HepG2 (cell line): ENCODE results near the gene PEPD. TPM values are rescaled to one million over a fixed set of nuclear protein-coding genes. Genes with fewer than 3 reads are reported as not detected.

Experiments
- DPF2 ChIP-seq: sonication (generic); formaldehyde crosslinking; IDR thresholded peaks from 2 replicates; pipeline ENCODE4 v1.4.0; 2020; ENCODE audit warnings: mild to moderate bottlenecking, low read depth, missing genetic modification reagents, borderline replicate concordance
- FOSL1 ChIP-seq: sonication (generic); formaldehyde crosslinking; IDR thresholded peaks from 2 replicates; pipeline ENCODE4 v1.9.0; 2021; ENCODE audit warnings: missing genetic modification reagents, borderline replicate concordance
- FOXJ3 ChIP-seq: sonication (generic); formaldehyde crosslinking; IDR thresholded peaks from 2 replicates; pipeline ENCODE4 v1.4.0; 2020; ENCODE audit warnings: missing genetic modification reagents, mild to moderate bottlenecking, borderline replicate concordance
- FOXP1 ChIP-seq, 2 experiments: fragments of 450-650 bp in 1 of 2; IDR thresholded peaks; 2 replicates each; pipeline ENCODE4 v1.6.1; 2017 to 2018; ENCODE audit warnings: antibody characterized with exemption in 1 of 2
- GATAD1 ChIP-seq: IDR thresholded peaks from 2 replicates; pipeline ENCODE4 v1.6.1; 2016; ENCODE audit warnings: missing genetic modification reagents, missing compliant biosample characterization
- HNF4G ChIP-seq, 2 experiments: sonication (generic) in 1 of 2; formaldehyde crosslinking in 1 of 2; IDR thresholded peaks; 2 replicates each; pipeline versions ENCODE4 v1.4.0 to v1.6.1; 2011 to 2020; ENCODE audit warnings: borderline replicate concordance in 2 of 2, low read depth in 2 of 2, mild to moderate bottlenecking in 2 of 2, low read length in 1 of 2, missing genetic modification reagents in 1 of 2, moderate library complexity in 1 of 2
- JUN ChIP-seq: sonication (generic); formaldehyde crosslinking; IDR thresholded peaks from 2 replicates; pipeline ENCODE4 v1.4.0; 2020; ENCODE audit warnings: mild to moderate bottlenecking, missing genetic modification reagents
- KMT2A ChIP-seq: sonication (generic); formaldehyde crosslinking; IDR thresholded peaks from 2 replicates; pipeline ENCODE4 v1.4.0; 2020; ENCODE audit warnings: missing genetic modification reagents
- NR2F6 ChIP-seq, 2 experiments: IDR thresholded peaks; 2 replicates each; pipeline ENCODE4 v1.6.1; 2016; ENCODE audit warnings: antibody characterized with exemption in 1 of 2, mild to moderate bottlenecking in 1 of 2
- ONECUT2 ChIP-seq: sonication (generic); formaldehyde crosslinking; IDR thresholded peaks from 2 replicates; pipeline ENCODE4 v1.4.0; 2020; ENCODE audit warnings: missing genetic modification reagents
- PRPF4 ChIP-seq: fragments of 200-400 bp; formaldehyde crosslinking; IDR thresholded peaks from 2 replicates; pipeline ENCODE4 v1.6.1; 2016; ENCODE audit warnings: low read length, low read depth; ENCODE audit not compliant: poor library complexity, severe bottlenecking
- RBM22 ChIP-seq: fragments of 200-400 bp; formaldehyde crosslinking; optimal IDR thresholded peaks from 2 replicates; pipeline ENCODE3; 2017; ENCODE audit warnings: mild to moderate bottlenecking, low read length, moderate library complexity
- SKI ChIP-seq: fragments of 450-650 bp; IDR thresholded peaks from one replicate; pipeline ENCODE4 v1.6.1; 2018; ENCODE audit warnings: mild to moderate bottlenecking; ENCODE audit not compliant: partially characterized antibody
- TAF1 ChIP-seq: sonication (generic); formaldehyde crosslinking; IDR thresholded peaks from 2 replicates; pipeline ENCODE4 v1.4.0; 2020; ENCODE audit warnings: missing genetic modification reagents
- TP53 ChIP-seq: sonication (generic); formaldehyde crosslinking; conservative IDR thresholded peaks from 2 replicates; pipeline ENCODE4 v1.4.0; 2020; ENCODE audit warnings: missing genetic modification reagents
- ZNF17 ChIP-seq: sonication (generic); formaldehyde crosslinking; IDR thresholded peaks from 2 replicates; pipeline ENCODE4 v1.5.0; 2020; ENCODE audit warnings: mild to moderate bottlenecking, missing genetic modification reagents
- ZNF367 ChIP-seq: sonication (generic); formaldehyde crosslinking; IDR thresholded peaks from 2 replicates; pipeline ENCODE4 v1.4.0; 2020; ENCODE audit warnings: missing genetic modification reagents, borderline replicate concordance
- ZNF530 ChIP-seq: sonication (generic); formaldehyde crosslinking; IDR thresholded peaks from 2 replicates; pipeline ENCODE4 v1.5.0; 2020; ENCODE audit warnings: low read depth, mild to moderate bottlenecking, missing genetic modification reagents
- ZSCAN9 ChIP-seq: IDR thresholded peaks from 2 replicates; pipeline ENCODE4 v1.6.1; 2016; ENCODE audit warnings: borderline replicate concordance
- polyA plus RNA-seq, 8 experiments: library from polyadenylated mRNA; depleted of rRNA in 3 of 8; stranded (reverse) in 7 of 8; unstranded in 1 of 8; fragments of >200 nt; fragmentation: Illumina TruSeq in 4 of 8; extraction: Trizol in 4 of 8; gene quantifications; 2 replicates each; pipeline versions ENCODE4 v1.2.1 to v1.2.3, GENCODE V29; 2011 to 2016; ENCODE audit warnings: low read depth in 4 of 8, missing spikeins in 1 of 8, mixed read lengths in 1 of 8; ENCODE audit not compliant: insufficient read depth in 1 of 8
- total RNA-seq, 5 experiments: library from RNA; depleted of rRNA; stranded (reverse); fragments of >200 nt; fragmentation: Illumina TruSeq; extraction: Trizol; gene quantifications; 2 replicates each; pipeline ENCODE4 v1.2.3, GENCODE V29; 2016; ENCODE audit warnings: low read depth in 1 of 5
- TF ChIP-seq, protein P1 (sequence below): sonication (generic); formaldehyde crosslinking; IDR thresholded peaks from 2 replicates; pipeline ENCODE4 v1.4.0; 2020; ENCODE audit warnings: mild to moderate bottlenecking, missing genetic modification reagents
- TF ChIP-seq, protein P2 (sequence below): sonication (generic); formaldehyde crosslinking; IDR thresholded peaks from 2 replicates; pipeline ENCODE4 v1.8.1; 2023; ENCODE audit warnings: mild to moderate bottlenecking, missing genetic modification reagents
- TF ChIP-seq, protein P3 (sequence below): IDR thresholded peaks from 2 replicates; pipeline ENCODE4 v1.6.1; 2016; ENCODE audit warnings: low read depth, borderline replicate concordance

PEPD gene
- total and polyA plus RNA-seq, 2 of the 13 experiments (the other 11 are each of a cell fraction or from before 2014, with no cell fraction given): 60.7 to 75.1 TPM

DNA sequence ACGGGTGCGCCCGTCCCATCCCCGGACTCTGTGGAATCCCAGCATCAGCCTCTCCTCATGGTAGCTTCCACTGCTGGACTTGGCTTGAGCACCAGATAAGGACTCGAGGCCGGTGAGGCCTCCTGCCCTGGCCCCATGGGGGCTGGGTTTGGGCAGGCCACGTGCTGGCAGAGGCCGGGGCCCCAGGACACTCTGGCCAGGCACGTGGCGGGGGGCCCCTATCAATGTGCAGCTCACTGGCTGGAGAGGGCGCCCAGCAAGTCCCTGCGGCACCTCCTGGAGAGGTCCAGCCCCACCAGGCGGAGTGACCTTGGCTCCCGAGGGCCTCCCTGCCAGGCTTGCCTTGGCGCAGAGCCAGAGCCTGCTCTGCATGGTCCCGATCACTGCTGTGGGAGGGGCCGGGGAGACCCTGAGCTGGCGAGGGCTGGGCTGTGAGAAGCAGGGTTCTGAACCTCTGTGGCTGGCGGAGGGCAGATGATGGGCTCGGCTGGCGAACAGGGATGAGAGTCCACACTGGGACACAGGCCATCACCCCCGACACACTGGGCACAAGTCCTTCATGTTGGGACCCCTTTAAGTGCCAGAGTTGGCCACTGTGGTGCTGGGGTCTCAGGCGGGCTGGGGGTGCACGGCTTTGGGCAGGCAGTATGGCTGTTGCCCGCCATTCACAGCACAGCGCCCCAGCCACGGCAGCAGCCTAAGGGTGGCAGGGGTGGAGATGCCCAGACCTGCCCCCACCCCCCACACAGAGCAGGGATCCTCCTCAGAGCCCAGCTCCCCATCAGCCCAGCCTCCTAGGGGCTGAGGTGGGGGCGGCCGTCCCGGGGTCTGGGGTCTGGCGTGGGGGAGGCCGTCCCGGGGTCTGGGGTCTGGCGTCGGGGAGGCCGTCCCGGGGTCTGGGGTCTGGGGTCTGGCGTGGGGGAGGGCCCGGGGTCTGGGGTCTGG lies 129.0 kb downstream of the PEPD start (continued):
- peak; percentile 68; the same call in 1 of the 2 replicates for TF ChIP-seq HNF4G (IDR thresholded peaks at IDR 0.05; ENCODE audit: borderline replicate concordance, low read depth, low read length)
- peak; percentile 94 for TF ChIP-seq HNF4G (CRISPR knock-in tag; IDR thresholded peaks at IDR 0.05; ENCODE audit: borderline replicate concordance, low read depth)
- TF ChIP-seq ONECUT2 (CRISPR knock-in tag): 0 out of 2 replicates have a peak, but pooled peaks have one; percentile 63
- peak; percentile 99 for TF ChIP-seq ZSCAN9
- peak; percentile 93 for TF ChIP-seq TP53 (CRISPR knock-in tag)
- TF ChIP-seq ZNF530 (CRISPR knock-in tag): peak; percentile 97
- TF ChIP-seq RBM22: peak; percentile 61
- peak; percentile 97 for TF ChIP-seq FOXJ3 (CRISPR knock-in tag)
- TF ChIP-seq ZNF17 (CRISPR knock-in tag): peak; percentile 97
- peak; percentile 99 for TF ChIP-seq ZNF367 (CRISPR knock-in tag)
- TF ChIP-seq JUN (CRISPR knock-in tag): peak; percentile 93
- TF ChIP-seq PRPF4: no peak
- peak; percentile 70; the same call in 1 of the 2 replicates for TF ChIP-seq KMT2A
- peak; percentile 57; the same call in 1 of the 2 replicates for TF ChIP-seq GATAD1 (CRISPR knock-in tag)
- no peak for TF ChIP-seq FOXP1 (IDR thresholded peaks at IDR 0.05)
- TF ChIP-seq FOXP1 (CRISPR knock-in tag; IDR thresholded peaks at IDR 0.05): peak; percentile 76
- peak; percentile 64 for TF ChIP-seq TAF1 (CRISPR knock-in tag)
- TF ChIP-seq, protein P1, sequence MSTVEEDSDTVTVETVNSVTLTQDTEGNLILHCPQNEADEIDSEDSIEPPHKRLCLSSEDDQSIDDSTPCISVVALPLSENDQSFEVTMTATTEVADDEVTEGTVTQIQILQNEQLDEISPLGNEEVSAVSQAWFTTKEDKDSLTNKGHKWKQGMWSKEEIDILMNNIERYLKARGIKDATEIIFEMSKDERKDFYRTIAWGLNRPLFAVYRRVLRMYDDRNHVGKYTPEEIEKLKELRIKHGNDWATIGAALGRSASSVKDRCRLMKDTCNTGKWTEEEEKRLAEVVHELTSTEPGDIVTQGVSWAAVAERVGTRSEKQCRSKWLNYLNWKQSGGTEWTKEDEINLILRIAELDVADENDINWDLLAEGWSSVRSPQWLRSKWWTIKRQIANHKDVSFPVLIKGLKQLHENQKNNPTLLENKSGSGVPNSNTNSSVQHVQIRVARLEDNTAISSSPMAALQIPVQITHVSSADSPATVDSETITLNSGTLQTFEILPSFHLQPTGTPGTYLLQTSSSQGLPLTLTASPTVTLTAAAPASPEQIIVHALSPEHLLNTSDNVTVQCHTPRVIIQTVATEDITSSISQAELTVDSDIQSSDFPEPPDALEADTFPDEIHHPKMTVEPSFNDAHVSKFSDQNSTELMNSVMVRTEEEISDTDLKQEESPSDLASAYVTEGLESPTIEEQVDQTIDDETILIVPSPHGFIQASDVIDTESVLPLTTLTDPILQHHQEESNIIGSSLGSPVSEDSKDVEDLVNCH (CRISPR knock-in tag): 0 out of 2 replicates have a peak, but pooled peaks have one; percentile 91
- TF ChIP-seq, protein P2, sequence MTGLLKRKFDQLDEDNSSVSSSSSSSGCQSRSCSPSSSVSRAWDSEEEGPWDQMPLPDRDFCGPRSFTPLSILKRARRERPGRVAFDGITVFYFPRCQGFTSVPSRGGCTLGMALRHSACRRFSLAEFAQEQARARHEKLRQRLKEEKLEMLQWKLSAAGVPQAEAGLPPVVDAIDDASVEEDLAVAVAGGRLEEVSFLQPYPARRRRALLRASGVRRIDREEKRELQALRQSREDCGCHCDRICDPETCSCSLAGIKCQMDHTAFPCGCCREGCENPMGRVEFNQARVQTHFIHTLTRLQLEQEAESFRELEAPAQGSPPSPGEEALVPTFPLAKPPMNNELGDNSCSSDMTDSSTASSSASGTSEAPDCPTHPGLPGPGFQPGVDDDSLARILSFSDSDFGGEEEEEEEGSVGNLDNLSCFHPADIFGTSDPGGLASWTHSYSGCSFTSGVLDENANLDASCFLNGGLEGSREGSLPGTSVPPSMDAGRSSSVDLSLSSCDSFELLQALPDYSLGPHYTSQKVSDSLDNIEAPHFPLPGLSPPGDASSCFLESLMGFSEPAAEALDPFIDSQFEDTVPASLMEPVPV: peak; percentile 99
- TF ChIP-seq NR2F6 (IDR thresholded peaks at IDR 0.05): peak; percentile 53; the same call in 1 of the 2 replicates
- peak; percentile 90 for TF ChIP-seq NR2F6 (CRISPR knock-in tag; IDR thresholded peaks at IDR 0.05)
- TF ChIP-seq SKI: peak; percentile 53
- TF ChIP-seq FOSL1 (CRISPR knock-in tag): peak; percentile 81; the same call in 1 of the 2 replicates
- TF ChIP-seq DPF2 (CRISPR knock-in tag): peak; percentile 79; the same call in 1 of the 2 replicates
- TF ChIP-seq, protein P3, sequence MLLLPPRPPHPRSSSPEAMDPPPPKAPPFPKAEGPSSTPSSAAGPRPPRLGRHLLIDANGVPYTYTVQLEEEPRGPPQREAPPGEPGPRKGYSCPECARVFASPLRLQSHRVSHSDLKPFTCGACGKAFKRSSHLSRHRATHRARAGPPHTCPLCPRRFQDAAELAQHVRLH (CRISPR knock-in tag): peak; percentile 99
